HG02970 (cell line): Measurements from ENCODE around the gene ZNF618.

ENCODE experiments used
- ATAC-seq: cut with Tn5 transposase; IDR thresholded peaks from one replicate; pipeline ENCODE4 v1.9.1; 2021; ENCODE audit warnings: mild to moderate bottlenecking, moderate library complexity, moderate number of reproducible peaks; ENCODE audit not compliant: unreplicated experiment, low FRiP score

Gene ZNF618

GRCh38 chr9:114089206-114089840 is 213.2 kb downstream of the ZNF618 start:
- no peak for ATAC-seq

- no peak for ATAC-seq
These were observed 214.7 kb downstream of the ZNF618 start for GRCh38 chr9:114090798-114091197.

DNA sequence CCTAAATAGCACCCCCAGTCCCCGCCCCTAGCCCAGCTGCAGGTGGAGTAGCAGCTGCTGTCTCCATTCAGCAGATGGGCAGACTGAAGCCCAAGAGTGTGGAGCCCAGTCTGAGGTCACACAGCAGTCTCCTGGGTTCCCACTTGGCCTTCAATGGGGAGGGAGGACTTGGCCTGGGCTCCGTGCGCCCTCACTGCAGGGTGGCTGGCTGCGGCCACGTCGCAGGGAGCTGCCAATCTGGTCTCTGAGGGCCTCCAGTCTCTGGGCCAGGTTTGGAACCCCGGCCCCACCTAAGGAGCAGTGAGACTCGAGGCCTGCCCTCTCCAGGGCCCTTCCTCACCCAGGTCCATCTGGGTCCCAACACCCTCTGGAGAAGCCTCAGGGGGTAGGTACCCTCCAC is 215.6 kb downstream of the ZNF618 start:
- no peak for ATAC-seq

GRCh38 chr9:114092336-114092735 is 216.2 kb downstream of the ZNF618 start:
- ATAC-seq: no peak

GRCh38 chr9:114093031-114093471 is 216.9 kb downstream of the ZNF618 start:
- ATAC-seq: no peak

DNA sequence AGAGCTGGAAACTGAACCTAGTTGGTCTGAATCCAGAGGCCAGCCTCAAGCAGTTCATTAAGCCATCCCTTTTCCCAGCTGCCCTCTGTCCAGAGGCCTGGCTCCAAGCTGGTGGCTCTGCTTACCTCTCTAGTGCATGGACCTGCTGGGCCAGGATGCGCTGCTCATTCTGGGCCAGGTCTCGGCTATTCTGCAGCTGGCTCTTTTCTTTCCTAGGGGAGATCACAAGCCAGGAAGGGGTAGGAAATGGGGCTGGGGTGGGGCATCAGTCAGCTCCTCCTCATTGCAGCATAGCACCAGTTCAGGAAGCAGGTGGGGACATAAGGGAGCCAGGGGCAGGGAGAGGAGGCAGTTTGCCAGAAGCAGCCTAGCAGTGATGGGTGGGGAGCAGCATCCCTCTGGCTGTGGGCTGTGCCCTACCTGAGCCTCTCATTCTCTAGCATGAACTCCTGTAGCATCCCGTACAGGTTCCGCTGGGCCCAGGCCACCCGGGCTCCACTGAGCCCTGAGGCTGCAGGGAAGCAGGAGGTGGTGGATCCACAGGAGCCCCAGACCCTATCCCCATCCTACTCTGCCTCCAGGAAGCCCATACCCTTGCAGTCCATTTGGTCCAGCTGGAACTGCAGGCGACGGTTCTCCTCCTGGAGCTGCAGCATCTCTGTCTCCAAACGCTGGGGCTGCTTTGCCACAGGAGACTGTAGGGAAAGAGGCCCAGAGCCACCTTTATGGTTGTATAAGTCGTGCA is 217.8 kb downstream of the ZNF618 start:
- no peak for ATAC-seq

DNA sequence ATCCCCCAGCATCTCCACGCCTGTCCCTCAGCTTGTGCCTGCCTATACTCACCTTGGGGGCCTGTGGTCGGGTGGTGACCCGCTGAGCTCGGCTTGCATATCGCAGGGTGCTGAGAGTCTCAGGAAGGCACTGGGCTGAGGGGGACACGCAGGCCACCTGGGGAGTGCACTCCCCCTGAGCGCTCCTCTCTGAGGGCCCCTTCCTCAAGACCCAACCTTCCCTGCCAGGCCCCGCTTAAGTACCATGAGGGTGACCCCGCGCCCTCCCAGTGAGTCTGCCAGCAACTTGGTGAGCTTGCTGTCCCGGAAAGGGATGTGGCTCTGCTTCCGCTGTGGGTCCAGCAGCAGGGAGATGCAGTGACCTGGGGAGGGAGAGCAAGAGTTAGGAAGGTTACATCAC is 218.9 kb downstream of the ZNF618 start:
- ATAC-seq: no peak

DNA sequence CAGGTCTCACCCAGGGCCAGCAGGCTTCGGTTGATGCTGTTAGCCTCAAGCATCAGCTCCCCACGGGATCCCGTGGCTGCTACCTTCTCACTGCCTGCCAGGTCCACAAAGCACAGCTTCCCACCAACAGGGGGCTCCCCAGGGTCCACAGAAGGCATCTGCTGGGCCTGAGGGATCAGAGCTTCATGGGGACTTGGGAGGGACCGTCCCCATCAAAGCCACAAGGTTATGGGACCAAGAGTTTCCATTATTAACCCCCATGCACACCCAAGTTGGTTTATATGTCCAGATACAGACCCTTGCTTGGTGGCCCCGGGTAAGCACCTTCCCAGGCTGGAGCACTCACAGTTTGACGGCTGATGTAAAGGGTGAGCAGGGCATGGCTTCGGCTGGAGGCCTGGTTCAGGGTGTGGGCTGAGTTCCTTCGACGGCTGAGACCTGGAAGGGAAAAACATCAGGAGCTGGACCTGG is 220.0 kb downstream of the ZNF618 start:
- no peak for ATAC-seq

- no peak for ATAC-seq
These were observed 220.9 kb downstream of the ZNF618 start for GRCh38 chr9:114096866-114097612.

DNA sequence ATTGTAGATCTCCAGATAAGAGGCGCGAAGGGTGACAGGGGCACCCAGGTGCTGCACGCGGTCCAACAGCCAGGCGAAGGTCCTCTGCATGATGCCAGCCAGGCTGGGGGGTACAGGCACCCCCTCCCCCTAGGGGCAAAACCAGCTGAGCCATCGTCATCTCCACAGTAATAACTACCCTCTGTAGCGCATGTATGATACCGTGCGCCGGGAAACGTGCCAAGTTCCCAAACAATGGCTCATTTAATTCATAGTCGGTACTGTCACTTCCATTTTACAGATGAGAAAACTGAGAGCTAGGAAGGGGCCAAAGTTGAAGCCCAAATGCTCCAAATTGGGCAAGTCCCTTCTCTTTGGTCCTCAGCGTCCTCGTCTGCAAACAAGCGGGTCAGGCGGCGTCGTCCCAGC is 221.5 kb downstream of the ZNF618 start:
- ATAC-seq: no peak

DNA sequence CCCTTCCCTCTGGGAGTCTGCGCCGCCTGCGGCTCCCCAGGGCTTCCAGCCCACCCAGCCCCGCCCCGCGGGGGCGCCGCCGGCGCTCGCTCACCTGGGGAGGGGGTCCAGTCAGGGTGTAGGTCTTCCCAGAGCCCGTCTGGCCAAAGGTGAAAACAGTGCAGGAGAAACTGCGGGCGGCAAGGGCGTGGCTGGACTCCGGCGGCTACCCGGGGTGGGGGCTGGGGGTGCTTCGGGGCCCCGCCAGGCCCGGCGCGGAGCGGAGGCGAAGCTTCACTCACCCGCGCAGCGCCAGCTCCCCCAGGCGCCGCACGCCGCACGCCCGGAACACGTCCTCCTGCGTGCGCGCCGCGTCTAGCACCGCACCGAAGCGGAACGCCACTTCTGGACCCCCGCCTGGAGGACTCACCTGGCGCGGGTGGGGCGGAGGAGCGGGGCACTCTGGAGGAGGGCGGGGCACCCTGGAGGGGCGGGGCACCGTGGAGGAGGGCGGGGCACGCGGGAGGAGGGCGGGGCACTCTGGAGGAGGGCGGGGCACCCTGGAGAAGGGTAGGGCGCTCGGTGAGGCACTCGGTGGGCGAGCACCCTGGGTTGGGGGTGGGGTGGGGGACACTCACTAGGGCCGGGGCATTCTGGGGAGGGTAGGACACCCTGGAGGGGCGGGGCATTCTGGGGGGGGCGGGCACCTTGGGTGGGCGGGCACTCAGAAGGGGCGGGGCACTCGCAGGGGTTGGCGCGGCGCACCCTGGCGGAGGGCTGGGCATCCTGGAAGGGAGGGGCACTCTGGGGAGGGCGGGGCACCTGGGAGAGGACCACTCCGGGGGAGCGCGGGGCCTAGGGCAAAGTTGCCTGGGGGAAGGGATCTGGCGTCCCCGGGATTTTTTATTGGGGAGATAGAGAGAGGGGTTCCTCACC is 222.2 kb downstream of the ZNF618 start:
- no peak for ATAC-seq

GRCh38 chr9:114098936-114099668 is 223.0 kb downstream of the ZNF618 start, which contains the start of gene KIF12:
Gene KIF12 (minus strand): TSS chr9:114099292. CDS start chr9:114099276, 16 bp downstream.
- no peak for ATAC-seq

- no peak for ATAC-seq
These were observed 223.7 kb downstream of the ZNF618 start for GRCh38 chr9:114099669-114100270.

GRCh38 chr9:114100536-114100935 is 224.4 kb downstream of the ZNF618 start:
- no peak for ATAC-seq

GRCh38 chr9:114102484-114102883 is 226.4 kb downstream of the ZNF618 start:
- ATAC-seq: no peak

DNA sequence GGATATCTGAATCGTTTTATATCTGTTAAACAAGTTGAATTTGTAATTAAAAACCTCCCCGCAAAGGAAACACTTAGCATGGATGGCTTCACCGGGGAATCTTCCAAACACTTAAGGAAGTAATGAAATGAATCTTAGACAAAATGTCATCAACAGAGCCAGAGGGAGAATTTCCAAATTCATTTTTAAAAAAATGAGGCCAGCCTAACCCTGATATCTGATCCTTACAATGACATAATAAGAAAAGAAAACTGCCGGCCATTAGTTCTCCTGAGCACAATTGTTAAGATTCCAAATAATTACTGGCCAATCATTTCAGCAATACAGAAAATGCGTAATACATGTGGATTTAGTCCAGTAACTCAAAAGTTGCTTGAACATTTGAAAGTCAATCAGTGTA is 229.1 kb downstream of the ZNF618 start:
- no peak for ATAC-seq
